ENCODE results near the gene DLGAP1. TPM values are rescaled to one million over a fixed set of nuclear protein-coding genes. Genes with fewer than 3 reads are reported as not detected.

DLGAP1 gene
- total RNA-seq, 1 experiment from 2014 or later = 23.2 TPM

GRCh38 chr18:4351005-4351404 is 104.1 kb downstream of the DLGAP1 start:
- no peak overlapping the region for H2BK15ac ChIP-seq (ENCODE audit: low read depth, low read length)
- Mint-ChIP-seq H3K27me3 (ENCODE audit: low read depth) (no peaks in the 10 kb centered on the region), H3K9me3 (no peaks in the 10 kb centered on the region), H3K4me1 (peaks cover 28 to 31% of the 10 kb centered on the region in 2 experiments), H3K4me3 (no peak overlapping the region), H3K27ac (no peak overlapping the region), H3K36me3 (ENCODE audit: insufficient read depth in 1 of 3, low read depth in 3 of 3) (no peaks in the 10 kb centered on the region; a peak in 1 of 7 replicates)
- no peak overlapping the region for H3K4ac ChIP-seq (ENCODE audit: low read depth, low read length)
- no peaks in the 10 kb centered on the region for H3K79me1 ChIP-seq (ENCODE audit: insufficient read depth, low read depth, low read length, poor library complexity, severe bottlenecking)
- no peak overlapping the region for H3K18ac ChIP-seq (ENCODE audit: insufficient read length, low read depth, low read length)
- H2BK20ac ChIP-seq (ENCODE audit: low read depth, low read length, poor library complexity, severe bottlenecking) = no peak overlapping the region
- H3K23ac ChIP-seq (ENCODE audit: insufficient read length, low read depth, low read length) = no peak overlapping the region
- no peak for TF ChIP-seq CTCF (conservative IDR thresholded peaks at IDR 0.05)
- DNase-seq = no peak
- no peak overlapping the region for H3K4me2 ChIP-seq (ENCODE audit: insufficient read depth, insufficient read length, low read length)
- no CpG with 5 or more reads among the region's 2 CpGs for WGBS (ENCODE audit: extremely low coverage, insufficient read length, low lambda C conversion rate)
- H3K14ac ChIP-seq (ENCODE audit: insufficient read depth, low read length) = no peak overlapping the region
- H3K79me2 ChIP-seq (ENCODE audit: insufficient read depth, low read length) = no peaks in the 10 kb centered on the region; the same call in 1 of the 2 replicates
- no peak overlapping the region for H3K9ac ChIP-seq (ENCODE audit: extremely low read depth, insufficient read length, low read length)
- H3T11ph ChIP-seq (ENCODE audit: low read length) = no peak overlapping the region
- H3K23me2 ChIP-seq (ENCODE audit: insufficient read length, low read depth, low read length, poor library complexity, severe bottlenecking) = no peaks in the 10 kb centered on the region
- no peak overlapping the region for H2BK5ac ChIP-seq (ENCODE audit: insufficient read length, low read length)
- no peaks in the 10 kb centered on the region for H4K20me1 ChIP-seq (ENCODE audit: control insufficient read depth, insufficient read depth, insufficient read length)
- H3K9me3 ChIP-seq (ENCODE audit: control insufficient read depth, low read depth, low read length) = no peaks in the 10 kb centered on the region
- no peak overlapping the region for H4K8ac ChIP-seq (replicated peaks; ENCODE audit: insufficient read length, low read depth, low read length)
- no peak overlapping the region for H2AK5ac ChIP-seq (ENCODE audit: insufficient read length, low read length)
- no peak overlapping the region for H2AFZ ChIP-seq (ENCODE audit: low read length)
- H3K56ac ChIP-seq (ENCODE audit: insufficient read length, low read depth, low read length) = no peak overlapping the region
- H4K91ac ChIP-seq (ENCODE audit: insufficient read length, low read depth, low read length) = no peak overlapping the region
- H2BK120ac ChIP-seq (ENCODE audit: low read depth, low read length, poor library complexity, severe bottlenecking) = no peak overlapping the region
- H3K27me3 ChIP-seq (ENCODE audit: insufficient read depth, low read length) = no peaks in the 10 kb centered on the region
- H4K5ac ChIP-seq (ENCODE audit: insufficient read length, low read depth, low read length) = no peak overlapping the region
- H3K4me1 ChIP-seq (ENCODE audit: insufficient read depth, low read length) = peaks cover 11% of the 10 kb centered on the region
- H2BK12ac ChIP-seq (ENCODE audit: insufficient read length, low read depth, low read length) = no peak overlapping the region
- H3K27ac ChIP-seq (ENCODE audit: insufficient read length, low read depth, low read length) = no peak overlapping the region
